ENCODE measurements around the gene MTPN.

MTPN gene

DNA sequence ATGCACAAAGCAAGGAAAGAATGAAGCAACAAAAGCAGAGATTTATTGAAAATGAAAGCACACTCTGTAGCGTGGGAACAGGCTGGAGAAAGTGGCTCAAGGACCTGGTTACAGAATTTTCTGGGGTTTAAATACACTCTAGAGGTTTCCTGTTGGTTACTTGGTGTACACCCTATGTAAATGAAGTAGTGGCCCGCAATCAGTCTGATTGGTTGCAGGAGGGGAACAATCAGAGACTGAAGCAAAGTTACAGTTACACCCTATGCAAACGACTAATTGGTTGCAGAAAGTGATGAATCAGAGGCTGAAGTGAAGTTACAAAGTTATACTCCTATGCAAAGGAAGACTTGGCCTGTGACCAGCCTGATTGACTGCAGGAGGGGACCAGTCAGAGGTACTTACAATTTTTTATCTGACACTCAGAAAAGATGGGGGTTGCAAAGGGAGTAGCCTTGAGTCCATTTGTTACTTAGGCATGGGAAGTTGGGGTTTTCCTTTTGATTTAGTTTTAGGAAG lies 3.6 kb upstream of the MTPN start:
- no peak for DNase-seq

DNA sequence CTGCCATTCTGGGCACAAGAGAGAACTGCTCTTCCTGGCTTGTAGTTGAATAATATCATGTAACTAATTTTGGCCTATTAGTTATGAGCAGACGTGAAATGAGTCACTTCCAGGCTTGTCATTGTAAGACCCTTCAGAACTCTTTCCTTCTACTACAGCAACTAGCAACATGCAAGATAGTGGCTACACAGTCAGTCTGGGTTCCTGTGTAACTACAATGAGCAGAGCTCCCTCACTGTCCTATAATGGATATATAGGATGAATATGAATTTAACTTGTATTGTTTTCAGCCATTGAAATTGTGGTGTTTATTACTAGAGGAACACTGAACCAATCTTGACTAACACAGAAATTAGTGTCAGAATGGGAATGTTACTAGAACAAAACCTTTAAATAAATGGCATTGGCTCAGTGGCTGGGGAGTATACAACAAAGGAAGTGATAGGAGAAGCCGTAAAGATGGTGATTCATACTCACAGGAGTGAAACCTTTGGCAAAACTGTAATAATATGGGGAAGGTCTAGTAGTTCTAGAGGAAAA lies 2.9 kb upstream of the MTPN start:
- no peak for DNase-seq

DNA sequence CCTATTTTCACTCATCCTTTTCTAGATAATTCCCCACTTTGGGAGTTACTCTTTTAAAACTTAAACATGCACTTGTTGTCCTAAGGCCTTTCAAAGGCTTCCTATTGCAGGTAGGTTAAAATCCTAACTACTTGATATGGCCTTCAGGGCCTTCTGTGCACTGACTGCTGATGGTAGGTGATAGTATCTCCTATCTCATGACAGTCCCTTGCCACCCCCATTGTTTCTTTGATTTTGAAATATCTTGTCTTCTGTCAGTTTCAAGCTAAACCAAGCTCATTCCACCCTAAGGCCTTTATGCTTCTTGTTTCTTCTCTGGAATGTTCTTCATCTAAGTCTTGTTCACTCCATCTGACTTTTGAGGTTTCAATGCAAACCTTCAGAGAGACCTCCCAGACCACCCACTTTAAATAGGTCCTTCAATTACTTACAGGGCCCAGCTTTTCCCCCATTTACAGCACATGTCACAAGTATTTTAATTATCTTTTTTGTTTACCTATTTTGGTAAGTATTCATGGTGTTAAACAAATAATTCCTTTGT lies 2.4 kb upstream of the MTPN start:
- DNase-seq = no peak

DNA sequence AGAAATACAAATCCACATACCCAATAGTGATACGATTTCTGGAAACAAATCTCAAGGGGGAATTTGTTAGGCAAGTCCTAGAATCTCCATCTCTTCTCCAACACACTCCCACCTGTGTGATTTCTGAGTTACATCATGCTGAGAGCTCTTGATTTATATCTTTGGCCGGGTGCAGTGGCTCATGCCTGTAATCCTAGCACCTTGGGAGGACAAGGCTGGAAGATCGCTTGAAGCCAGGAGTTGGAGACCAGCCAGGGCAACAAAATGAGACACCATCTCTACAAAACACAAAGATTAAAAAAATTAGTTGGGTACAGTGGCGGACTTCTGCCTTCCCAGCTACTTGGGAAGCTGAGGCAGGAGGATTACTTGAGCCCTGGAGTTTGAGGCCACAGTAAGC lies 1.5 kb upstream of the MTPN start:
- no peak for DNase-seq

DNA sequence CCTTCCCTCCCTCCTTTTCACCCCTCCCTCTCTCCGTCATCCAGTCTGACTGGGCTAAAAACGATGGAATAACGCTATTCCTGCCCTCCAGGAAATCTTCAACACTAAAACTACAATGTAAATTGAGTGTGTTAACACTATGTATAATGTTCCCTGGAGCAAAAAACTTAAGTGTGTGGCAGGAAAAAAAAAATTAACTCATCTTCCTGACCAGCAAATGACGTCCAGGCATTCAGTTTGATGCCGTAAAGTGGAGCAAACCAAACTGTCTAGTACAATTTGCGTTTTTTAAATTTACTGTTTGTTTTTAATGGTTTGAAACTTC lies 545 bp upstream of the MTPN start:
- no peak for DNase-seq

DNA sequence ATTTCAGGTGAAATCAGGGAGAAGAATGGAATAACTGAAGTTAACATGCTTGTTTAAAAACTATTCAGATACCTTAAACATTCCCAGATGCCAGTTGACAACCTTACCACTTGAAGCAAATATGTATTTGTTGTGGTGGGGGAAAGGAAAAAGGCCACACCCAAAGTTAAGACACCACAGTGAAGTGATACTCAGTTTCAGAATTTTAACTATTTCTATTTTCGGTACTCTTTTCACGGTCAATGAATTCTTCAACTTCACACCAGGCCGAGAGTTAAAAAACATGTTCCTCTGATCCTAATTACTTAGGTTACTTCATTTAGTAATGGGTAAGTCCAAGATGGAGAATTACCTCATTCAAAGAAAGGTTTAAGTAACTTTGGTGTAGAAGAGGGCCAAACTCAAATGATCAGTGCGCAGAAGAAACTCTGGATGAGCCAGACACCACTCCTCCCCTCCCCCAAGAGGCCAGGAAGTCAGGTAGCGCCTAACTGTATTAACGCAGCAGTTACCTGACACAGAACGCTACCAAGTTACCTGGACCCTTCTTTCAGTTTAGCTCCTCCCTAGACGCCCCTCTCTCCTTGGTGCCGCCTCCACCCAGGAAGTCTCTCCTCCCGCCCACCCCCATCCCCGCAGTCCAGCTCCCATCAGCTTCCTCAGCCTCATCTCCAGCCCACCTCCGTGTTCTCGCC lies 700 bp downstream of the MTPN start:
- DNase-seq = no peak

DNA sequence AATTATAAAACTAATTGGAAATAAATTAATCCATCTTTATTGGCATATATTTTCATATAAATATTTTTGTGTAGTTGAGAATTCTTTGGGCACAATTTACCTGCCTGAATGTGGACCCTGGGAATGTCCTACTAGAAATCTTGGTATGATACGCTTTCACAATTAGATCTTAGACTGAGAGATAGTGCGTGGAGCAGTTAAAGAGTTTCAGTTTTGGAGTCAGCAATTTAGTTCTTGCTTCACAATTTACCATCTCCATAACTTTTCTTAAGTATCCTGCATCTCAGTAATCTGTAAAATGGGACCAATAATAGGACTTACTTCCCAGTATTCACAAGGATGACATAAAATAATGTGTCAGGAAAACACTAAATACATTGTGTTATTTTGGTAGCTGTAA lies 2.0 kb downstream of the MTPN start:
- DNase-seq = no peak

DNA sequence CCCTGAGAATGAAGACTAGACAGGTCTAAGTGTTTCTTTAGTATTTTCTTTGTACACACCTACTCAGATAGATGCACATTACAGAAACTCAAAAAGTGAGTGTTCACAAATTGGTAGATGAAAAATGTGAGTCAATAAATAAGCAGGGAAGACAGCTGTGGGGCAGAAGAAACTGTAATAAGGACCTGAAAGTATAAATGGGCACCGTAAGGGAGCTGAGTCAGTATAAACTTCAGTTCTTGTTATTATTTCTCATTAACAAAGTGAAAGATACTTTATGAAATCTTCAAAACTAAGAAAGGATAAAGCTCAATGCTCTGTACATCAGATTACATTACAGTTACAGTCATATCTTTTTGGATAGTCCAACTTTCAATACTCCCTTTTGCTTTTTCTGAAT lies 2.5 kb downstream of the MTPN start:
- DNase-seq = no peak

DNA sequence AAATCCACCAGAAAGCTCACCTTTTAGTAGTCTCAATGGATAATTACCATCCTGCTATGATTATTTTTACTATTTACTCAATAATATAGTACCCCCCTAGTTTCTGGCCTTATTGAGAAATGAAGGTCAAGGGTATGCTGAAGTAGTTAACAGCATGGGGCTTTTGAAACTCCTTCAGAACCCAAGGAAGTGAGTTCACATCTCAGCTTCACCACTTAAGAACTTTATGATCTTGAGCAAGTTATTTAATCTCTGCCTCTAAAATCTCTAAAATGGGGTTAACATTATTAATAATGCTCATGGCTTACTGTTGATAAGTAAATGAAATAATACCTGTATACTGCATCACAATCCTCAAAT lies 5.8 kb downstream of the MTPN start:
- DNase-seq = no peak

DNA sequence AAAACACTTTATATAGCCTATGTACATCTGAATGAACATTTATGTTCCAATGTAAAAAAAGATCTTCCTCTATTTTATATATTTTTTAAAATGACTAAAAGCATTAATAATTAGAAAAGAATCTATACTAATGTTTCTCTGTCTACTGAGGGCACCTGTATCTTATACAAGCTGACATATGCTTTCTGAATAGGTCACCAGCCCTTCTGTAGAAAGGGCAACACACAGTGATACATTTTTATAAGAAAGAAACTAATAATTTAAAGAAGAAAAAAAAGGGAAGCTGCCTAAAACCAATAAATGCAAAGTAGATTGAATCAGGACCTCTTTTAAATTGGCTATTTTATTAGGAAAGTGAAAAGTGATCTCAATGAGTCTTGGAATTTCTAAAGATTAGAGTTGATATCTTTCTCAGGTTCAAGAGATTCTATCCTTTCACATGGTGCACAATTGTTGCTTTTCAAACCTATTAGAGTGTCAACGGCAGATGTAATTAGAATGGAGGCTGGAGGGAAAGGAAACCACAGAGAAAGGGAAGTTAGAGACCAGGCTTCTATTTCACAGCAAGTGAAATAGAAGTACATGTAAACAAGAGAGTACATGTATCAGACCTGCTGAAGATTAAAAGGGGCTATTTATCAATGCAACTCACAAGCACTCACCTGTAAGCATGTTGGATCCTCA lies 6.3 kb downstream of the MTPN start:
- no peak for DNase-seq

DNA sequence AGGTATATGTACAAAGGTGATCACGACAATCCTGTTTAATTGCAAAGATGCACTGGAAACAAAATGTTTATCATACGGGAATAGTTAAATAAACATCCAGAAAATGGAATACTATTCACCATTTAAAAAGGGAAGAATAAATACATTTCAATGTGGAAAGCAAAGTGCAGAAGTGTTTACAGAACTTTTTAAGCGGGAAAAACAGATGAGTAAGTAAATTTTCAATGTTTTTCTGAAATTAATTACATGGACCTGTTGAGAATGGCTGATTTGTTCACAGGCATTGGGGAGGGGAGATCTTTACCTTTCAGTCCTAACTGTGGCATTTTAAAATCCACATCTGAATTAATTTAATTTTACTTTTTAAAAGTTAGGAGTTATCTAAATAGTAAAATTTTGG lies 7.1 kb downstream of the MTPN start:
- no peak for DNase-seq

DNA sequence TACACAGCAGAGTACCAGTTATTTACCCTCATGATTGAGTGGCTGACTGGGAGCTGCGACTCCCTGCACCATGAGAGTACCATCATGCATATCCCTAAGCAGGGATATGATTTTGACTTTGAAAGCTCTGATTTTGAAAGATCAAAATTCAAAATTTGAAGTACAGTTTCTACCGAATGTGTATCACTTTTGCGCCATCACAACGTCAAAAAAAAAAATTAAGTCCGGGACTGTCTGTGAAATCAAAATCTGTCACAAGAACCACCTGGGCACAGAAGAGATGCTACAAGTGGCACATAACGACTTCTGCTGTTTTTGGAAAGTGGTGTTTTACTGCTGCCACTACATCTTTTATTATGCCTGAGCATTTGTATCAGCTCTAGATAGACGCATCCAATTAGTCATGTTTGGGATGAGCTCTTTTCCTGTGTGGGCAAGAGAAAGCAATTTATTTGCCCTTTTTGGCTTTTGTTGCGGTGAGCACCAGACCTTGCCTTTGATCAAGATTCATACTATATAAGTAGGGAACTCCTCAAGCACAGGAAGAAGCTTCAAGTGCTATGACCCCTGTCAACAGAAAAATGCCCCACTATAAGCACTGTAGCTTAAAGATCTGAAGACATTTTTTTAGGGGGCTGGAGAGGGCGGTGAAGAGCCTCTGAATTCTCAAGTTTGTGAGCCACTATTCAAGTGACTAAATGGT lies 10.7 kb downstream of the MTPN start:
- no peak for DNase-seq

DNA sequence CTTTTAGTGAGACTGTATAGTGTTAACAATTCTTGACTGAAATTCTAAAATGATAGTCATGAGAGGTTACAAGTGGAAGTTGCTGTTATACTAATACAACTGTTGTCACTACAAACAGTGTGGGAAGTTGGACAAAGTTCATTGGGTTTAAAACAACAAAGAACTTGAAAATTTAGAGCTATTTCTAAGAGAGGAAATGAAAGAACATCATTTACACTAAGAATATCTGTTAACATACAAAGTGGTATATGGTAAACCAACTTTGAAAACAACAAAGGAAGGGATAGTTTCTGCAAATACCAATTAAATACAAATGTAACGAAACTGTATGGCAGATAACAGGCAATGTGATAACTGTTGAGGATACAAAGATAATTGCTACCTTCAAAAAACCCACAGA lies 11.6 kb downstream of the MTPN start:
- DNase-seq = no peak

DNA sequence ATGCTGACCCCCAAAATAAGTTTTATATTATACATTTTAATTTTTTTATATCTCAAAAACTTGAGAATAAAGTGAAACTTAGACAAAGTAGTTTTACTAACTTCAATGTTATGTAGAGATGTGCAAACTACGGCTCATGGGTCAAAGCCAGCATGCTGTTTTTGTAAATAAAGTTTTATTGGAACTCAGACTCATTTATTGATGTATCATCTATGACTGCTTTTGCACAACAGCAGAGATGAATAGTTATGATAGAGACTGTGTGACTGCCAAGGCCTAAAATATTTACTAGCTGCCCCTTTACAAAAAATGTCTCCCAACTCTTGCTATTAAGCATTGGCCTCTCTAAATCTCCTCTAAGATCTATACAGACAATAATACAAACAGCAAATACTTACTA lies 12.4 kb downstream of the MTPN start:
- DNase-seq = no peak

DNA sequence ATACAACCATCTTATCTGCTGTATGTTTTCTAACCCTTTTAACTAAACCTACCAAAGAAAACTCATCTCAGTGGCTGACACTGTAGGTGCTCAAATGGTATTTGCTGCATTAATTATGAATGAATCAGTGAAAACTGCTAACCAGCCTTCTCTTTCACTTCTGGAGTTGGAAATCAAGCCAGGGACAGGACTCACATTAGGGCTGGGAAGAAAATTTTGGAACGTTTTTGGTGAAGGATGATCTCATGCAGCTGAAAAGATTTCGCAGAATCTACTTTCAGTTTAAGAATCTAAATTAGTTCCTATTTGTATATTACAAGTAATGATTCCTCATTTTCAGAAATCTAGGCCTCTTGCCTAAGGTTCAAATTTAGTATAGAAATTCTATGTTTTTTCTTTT lies 12.9 kb downstream of the MTPN start:
- DNase-seq = peak in 1 of 2 donors; percentile 6

DNA sequence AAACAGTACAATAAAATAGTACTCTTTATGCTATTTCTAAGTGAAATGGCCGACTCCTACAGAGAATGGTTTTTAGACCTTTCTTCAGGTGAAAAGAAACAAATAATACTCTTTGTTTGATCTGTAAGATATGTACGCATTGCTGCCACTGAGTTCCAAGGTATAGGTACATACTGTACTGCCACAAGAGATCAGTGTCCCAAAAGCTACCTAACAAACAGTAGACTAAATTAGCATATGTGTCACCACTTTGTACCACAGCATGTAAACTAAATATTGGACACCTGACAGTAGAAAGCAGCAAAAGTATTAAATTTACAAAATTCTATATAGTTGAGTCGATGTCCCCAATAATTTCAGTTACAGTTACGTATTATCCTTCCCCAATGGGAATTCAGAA lies 14.4 kb downstream of the MTPN start:
- no peak for DNase-seq

DNA sequence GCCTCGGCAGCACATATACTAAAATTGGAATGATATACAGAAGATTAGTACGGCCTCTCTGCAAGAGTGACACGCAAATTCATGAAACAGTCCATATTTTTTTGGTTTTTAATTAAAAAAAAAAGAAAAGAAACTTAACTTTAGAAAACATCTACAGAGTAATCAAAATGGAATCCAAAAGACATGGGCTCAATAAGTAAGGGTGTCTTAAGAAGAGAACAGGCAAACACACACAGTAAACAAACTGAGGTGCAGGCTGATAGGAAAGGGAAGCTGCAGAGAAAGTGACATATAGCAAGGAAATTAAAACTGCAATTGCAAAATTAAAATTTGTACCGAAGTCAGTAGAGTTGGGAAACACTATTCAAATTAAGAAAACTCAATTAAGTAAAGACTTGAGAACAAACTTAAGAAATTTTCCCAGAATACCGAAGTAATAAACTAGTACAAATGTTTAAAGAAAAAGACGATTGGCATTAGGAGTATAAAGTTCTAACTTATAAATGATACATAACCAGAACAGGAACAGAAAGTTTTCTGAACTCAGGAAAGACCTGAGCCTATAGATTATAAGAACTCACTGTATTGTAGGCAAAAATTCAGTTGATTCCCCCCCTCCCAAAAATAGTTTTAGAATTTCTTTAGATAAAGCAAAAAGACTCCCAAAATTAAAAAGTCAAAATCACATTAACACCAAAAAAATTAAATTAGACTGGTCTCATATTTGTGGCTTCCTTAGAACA lies 16.3 kb downstream of the MTPN start:
- DNase-seq = no peak

DNA sequence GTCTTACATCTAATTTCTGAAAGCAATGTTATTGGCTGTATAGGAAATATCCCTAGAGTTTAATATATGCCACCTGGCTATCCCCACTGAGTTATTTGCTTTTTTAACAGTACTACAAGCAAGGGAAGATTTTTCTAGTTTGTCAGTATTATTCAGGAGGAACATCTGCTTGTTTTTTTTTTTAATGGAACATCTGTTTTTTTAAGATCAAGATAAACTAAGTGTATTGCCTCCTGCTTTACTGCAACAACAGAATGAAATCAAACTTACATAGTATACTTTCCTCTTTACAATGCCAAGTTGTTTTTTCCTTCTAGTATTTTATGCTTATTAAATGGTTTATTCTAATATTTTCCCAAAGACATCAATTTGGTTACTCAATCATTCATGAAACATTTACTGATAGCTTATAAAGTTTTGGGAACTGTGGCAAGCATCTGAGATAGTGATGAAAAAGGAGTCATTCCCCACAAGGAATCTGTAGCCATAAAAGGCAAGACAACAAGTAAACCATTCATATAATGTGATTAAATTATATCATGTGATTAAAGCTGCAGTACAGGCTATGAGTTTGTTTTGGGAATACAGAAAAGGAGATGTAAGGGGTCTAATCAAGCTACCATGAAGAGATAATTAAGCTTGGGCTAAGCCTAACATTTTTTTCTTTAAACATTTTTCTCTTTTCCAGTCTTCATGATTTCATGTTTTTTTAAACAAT lies 17.4 kb downstream of the MTPN start:
- DNase-seq = no peak

DNA sequence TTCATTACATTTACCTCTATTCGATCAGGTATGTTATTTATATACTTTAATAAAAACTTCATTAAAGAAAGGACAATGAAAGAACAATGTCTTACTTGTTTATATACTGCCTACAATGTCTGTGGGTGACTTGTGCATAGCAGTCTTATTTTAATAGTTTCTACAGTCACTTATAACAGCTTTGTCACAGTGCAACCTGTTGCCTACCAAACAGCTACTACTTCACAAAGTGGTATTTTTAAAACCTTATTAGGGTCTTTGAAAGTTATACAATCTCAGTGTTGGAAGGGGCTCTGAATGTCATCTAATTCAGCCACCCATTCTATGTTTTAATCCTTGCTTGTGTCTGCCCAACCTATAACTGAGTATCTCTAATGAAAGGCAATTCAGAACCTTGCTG lies 19.0 kb downstream of the MTPN start:
- no peak for DNase-seq

DNA sequence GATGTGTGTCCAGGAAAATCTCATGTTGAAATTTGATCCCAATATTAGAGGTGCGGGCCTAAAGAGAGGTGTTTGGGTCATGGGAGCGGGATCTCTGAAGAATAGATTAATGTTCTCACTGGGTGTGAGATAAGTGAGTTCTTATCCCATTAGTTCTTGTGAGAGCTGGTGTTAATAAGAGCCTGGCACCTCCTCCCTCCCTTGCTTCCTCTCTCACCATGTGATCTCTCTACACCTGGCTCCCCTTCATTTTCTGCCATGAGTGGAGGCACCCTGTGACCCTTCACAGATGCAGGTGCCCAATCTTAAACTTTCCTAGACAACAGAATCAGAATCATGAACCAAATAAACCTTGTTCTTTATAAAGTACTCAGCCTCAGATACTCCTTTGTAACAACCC lies 19.5 kb downstream of the MTPN start:
- no peak for DNase-seq

DNA sequence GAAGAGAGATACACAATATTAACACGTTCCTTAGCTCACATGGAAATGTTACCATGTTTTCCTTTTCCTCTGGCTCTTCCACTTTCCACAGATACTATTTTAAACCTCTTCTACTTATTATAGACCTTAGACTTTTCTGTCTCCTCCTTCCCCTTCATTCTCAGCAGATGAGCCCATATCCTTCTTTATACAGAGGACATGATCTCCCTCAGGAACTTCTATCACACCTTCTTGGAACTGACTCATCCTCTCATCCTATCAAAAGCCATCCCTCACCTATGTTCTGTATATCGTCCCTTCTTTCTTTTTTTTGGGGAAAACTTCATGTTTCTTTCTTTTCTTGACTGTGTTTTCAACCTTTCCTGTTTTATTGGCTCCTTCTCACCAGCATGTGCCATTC lies 20.8 kb downstream of the MTPN start:
- DNase-seq = no peak

DNA sequence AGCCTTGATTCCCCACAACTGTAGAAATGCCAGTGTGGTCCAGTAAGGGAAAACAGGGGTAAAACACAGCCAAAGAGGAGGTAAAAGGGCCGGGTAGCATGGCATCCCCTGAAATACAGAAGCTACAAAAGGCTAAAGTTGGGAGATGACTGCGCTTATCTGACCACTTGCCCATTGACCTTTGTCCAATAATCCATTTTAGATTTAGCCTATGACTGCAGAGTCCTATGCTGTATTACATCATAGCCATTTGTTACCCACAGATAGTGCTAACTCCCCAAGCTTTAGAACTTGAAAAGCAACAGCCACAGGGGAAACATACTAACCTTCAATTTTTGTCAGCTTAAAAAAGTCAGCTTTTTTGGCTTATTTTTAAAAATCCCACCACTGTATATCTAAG lies 26.2 kb downstream of the MTPN start:
- no peak for DNase-seq

All from hippocampal formation (tissue), 2 donors.